SH-SY5Y (cell line): ENCODE measurements around the gene SLC35A1.

Experiments used
- GATA2 ChIP-seq: IDR thresholded peaks from 2 replicates; pipeline ENCODE4 v1.6.1; 2011; ENCODE audit warnings: mild to moderate bottlenecking, low read depth, low read length
- GATA3 ChIP-seq: IDR thresholded peaks from 2 replicates; pipeline ENCODE4 v1.6.1; 2011; ENCODE audit warnings: low read depth, mild to moderate bottlenecking, low read length, moderate library complexity

- TF ChIP-seq GATA3 (no peak), GATA2 (no peak)
Observed at GRCh38 chr6:87494761-87495422, 22.1 kb downstream of the SLC35A1 start.
